ENCODE measurements around the gene EGR4. TPM values are rescaled to one million over a fixed set of nuclear protein-coding genes. Genes with fewer than 3 reads are reported as not detected.

The EGR4 gene
- total RNA-seq, 1 donor: not detected

- peak; percentile 80 for DNase-seq (ENCODE audit: insufficient read length, low spot score, missing footprints)
- Histone ChIP-seq H3K79me2 (ENCODE audit: insufficient read depth, low read length) (no peaks in the 10 kb centered on the region), H3K4me1 (ENCODE audit: insufficient read depth, low read length) (no peaks in the 10 kb centered on the region), H2AFZ (ENCODE audit: low read length) (no peak overlapping the region), H3K4me3 (ENCODE audit: insufficient read depth, low read length) (no peak overlapping the region), H3K27me3 (ENCODE audit: insufficient read depth, low read length) (no peaks in the 10 kb centered on the region), H3K27ac (ENCODE audit: low read depth, low read length) (no peak overlapping the region), H3K4me2 (ENCODE audit: insufficient read depth, low read length) (no peak overlapping the region), H4K20me1 (ENCODE audit: insufficient read depth, low read length) (peaks cover 4% of the 10 kb centered on the region), H3K9me3 (ENCODE audit: low read depth, low read length) (no peaks in the 10 kb centered on the region), H3K36me3 (ENCODE audit: insufficient read depth, low read length) (peaks cover under 1% of the 10 kb centered on the region)
- TF ChIP-seq, protein P1, sequence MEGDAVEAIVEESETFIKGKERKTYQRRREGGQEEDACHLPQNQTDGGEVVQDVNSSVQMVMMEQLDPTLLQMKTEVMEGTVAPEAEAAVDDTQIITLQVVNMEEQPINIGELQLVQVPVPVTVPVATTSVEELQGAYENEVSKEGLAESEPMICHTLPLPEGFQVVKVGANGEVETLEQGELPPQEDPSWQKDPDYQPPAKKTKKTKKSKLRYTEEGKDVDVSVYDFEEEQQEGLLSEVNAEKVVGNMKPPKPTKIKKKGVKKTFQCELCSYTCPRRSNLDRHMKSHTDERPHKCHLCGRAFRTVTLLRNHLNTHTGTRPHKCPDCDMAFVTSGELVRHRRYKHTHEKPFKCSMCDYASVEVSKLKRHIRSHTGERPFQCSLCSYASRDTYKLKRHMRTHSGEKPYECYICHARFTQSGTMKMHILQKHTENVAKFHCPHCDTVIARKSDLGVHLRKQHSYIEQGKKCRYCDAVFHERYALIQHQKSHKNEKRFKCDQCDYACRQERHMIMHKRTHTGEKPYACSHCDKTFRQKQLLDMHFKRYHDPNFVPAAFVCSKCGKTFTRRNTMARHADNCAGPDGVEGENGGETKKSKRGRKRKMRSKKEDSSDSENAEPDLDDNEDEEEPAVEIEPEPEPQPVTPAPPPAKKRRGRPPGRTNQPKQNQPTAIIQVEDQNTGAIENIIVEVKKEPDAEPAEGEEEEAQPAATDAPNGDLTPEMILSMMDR (IDR thresholded peaks at IDR 0.05; ENCODE audit: extremely low read depth, low read depth, low read length): no peak
Observed at GRCh38 chr2:73259704-73260337, 33.5 kb downstream of the EGR4 start.

DNA sequence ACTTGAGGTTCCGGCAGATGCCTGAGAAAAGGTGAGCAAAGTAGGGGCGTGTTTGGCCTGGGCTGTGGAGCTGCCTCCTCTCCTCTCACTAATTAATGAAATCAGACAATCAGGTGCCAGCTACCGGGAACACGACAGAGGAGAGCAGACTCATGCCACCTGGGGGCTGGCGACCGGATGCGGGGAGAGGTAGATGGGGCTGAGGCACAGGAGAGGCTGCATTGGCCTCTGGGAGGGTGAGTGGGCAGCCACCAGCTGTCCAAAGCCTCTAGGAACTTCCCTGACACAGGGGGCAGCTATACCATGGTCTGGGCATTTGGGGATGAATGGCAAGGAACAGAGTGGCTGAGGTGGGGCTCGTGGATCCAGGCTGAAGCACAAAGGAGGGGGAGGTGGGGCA lies 34.1 kb downstream of the EGR4 start:
- Histone ChIP-seq H3K27me3 (ENCODE audit: insufficient read depth, low read length) (no peaks in the 10 kb centered on the region), H4K20me1 (ENCODE audit: insufficient read depth, low read length) (peaks cover 9% of the 10 kb centered on the region), H3K79me2 (ENCODE audit: insufficient read depth, low read length) (no peaks in the 10 kb centered on the region), H2AFZ (ENCODE audit: low read length) (no peak overlapping the region), H3K9me3 (ENCODE audit: low read depth, low read length) (no peaks in the 10 kb centered on the region), H3K4me2 (ENCODE audit: insufficient read depth, low read length) (no peak overlapping the region), H3K4me3 (ENCODE audit: insufficient read depth, low read length) (no peak overlapping the region), H3K4me1 (ENCODE audit: insufficient read depth, low read length) (no peaks in the 10 kb centered on the region), H3K27ac (ENCODE audit: low read depth, low read length) (no peak overlapping the region), H3K36me3 (ENCODE audit: insufficient read depth, low read length) (peaks cover 6% of the 10 kb centered on the region)
- peak; percentile 36 for DNase-seq (ENCODE audit: insufficient read length, low spot score, missing footprints)
- TF ChIP-seq, protein P1 (IDR thresholded peaks at IDR 0.05; ENCODE audit: extremely low read depth, low read depth, low read length): no peak

DNA sequence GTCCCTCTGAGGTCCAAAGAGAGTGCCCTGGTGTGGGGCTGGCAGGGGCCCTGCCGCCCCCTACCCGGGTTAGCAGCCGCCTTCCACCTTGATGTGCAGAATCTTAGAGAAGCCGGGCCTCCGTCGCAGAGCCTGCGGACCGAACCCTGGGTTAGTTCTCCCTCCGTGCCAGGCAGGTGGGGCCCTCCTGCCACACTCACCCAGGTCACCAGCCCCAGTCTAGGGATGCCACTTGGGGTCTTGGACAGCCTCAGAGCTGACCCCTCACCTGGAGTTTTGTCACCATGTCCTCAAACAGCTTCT lies 34.5 kb downstream of the EGR4 start:
- no peaks in the 10 kb centered on the region for H3K27me3 ChIP-seq (ENCODE audit: insufficient read depth, low read length)
- H3K27ac ChIP-seq (ENCODE audit: low read depth, low read length): no peak overlapping the region
- H3K9me3 ChIP-seq (ENCODE audit: low read depth, low read length): no peaks in the 10 kb centered on the region
- no peak overlapping the region for H2AFZ ChIP-seq (ENCODE audit: low read length)
- no peak for DNase-seq (ENCODE audit: insufficient read length, low spot score, missing footprints)
- H3K4me2 ChIP-seq (ENCODE audit: insufficient read depth, low read length): no peak overlapping the region
- H3K36me3 ChIP-seq (ENCODE audit: insufficient read depth, low read length): peaks cover 10% of the 10 kb centered on the region
- no peaks in the 10 kb centered on the region for H3K79me2 ChIP-seq (ENCODE audit: insufficient read depth, low read length)
- H3K4me1 ChIP-seq (ENCODE audit: insufficient read depth, low read length): no peaks in the 10 kb centered on the region
- TF ChIP-seq, protein P1 (IDR thresholded peaks at IDR 0.05; ENCODE audit: extremely low read depth, low read depth, low read length): no peak
- H4K20me1 ChIP-seq (ENCODE audit: insufficient read depth, low read length): peaks cover 13% of the 10 kb centered on the region
- no peak overlapping the region for H3K4me3 ChIP-seq (ENCODE audit: insufficient read depth, low read length)

DNA sequence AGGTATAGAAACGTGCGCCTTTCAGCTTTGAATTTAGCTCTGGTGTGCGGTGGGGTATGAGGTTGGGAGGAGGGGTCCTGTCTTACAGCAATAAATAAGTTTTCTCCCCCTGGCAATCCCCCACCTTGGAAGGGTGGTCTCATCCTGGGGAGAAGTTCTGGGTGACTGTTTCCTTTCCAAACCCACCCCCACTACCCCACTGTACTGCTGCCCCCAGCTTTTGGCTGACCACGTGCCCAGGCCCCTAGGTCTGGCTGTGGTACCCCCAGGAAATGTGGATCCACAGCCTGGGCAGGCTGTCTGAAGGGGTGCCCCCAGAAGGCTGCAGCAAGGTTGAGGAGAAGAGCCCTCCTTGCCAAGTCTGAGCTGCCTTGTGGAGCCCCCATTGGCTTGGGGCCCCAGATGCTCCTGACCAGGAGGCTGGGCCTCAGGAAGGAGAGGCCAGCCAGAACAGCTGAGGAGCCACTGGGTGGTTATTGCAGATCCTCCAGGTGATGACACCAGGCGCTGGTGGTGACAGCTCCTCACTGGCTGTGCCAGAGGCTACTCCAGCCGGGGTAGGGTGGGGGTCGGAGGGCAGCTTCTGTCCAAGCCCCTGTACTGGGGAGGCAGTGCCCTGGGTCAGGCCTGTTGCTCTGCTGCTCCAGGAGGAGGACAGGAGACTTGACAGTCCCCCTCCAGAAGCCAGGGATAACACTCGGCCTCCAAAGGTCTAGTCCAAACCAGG lies 35.0 kb downstream of the EGR4 start:
- Histone ChIP-seq H3K4me2 (ENCODE audit: insufficient read depth, low read length) (no peak overlapping the region), H3K4me1 (ENCODE audit: insufficient read depth, low read length) (no peaks in the 10 kb centered on the region), H3K36me3 (ENCODE audit: insufficient read depth, low read length) (peaks cover 16% of the 10 kb centered on the region), H3K79me2 (ENCODE audit: insufficient read depth, low read length) (no peaks in the 10 kb centered on the region), H2AFZ (ENCODE audit: low read length) (no peak overlapping the region), H3K4me3 (ENCODE audit: insufficient read depth, low read length) (no peak overlapping the region), H4K20me1 (ENCODE audit: insufficient read depth, low read length) (peaks cover 14% of the 10 kb centered on the region), H3K9me3 (ENCODE audit: low read depth, low read length) (no peaks in the 10 kb centered on the region), H3K27me3 (ENCODE audit: insufficient read depth, low read length) (no peaks in the 10 kb centered on the region), H3K27ac (ENCODE audit: low read depth, low read length) (no peak overlapping the region)
- TF ChIP-seq, protein P1 (IDR thresholded peaks at IDR 0.05; ENCODE audit: extremely low read depth, low read depth, low read length): no peak
- DNase-seq (ENCODE audit: insufficient read length, low spot score, missing footprints): peak; percentile 88
